ENCODE results near the gene ZMYND19.

DNA sequence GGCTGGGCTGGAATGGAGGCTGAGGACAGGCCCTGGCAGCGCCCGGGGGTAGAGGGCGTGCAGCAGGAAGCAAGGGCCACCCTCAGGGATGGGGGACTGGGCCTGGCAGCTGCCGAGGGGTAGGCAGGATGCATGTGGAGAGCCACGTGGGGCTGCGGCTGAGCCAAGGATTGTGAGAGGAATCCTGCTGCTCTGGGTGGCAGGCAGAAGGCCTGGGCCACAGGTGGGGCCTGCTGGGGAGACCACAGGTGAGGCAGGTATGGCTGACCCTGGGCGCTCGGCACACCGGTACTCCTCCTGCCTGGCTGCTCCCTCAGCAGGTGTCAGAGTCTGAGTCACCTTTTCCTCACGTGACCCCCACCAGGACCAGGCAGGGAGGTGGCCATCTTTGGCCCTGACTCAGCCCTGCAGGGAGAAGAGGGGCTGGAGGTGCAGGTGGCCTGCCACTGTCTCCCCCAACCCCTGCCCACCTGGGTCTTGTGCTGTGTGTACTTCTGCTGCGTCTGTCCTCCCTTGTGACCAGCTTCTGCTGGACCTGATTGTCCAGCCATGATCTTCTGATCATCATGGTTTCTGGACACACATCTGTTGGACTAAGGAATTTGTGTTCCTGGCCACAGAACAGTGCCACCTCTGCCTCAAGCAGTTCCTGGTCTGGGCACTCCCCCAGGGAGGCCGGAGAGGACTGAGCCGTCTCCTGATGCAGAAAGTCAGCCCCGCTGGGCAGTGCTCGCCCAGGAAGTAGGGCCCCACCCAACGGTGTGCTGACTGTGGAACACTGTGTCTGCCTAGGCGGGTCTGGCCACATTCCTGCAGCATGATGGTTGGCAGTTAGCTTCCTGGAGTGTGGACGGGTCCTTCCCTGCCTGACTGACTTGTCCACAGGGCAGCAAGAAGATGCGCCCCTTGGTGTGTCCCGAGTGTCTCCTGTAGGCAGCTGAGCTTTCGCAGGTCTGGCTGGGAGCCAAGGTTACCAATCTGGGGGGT, 21.6 kb upstream of the ZMYND19 start:
- TF ChIP-seq POLR2AphosphoS5 (IDR thresholded peaks at IDR 0.05; ENCODE audit: insufficient read depth, low read depth, low read length): peak; percentile 70
- TF ChIP-seq, protein P1, sequence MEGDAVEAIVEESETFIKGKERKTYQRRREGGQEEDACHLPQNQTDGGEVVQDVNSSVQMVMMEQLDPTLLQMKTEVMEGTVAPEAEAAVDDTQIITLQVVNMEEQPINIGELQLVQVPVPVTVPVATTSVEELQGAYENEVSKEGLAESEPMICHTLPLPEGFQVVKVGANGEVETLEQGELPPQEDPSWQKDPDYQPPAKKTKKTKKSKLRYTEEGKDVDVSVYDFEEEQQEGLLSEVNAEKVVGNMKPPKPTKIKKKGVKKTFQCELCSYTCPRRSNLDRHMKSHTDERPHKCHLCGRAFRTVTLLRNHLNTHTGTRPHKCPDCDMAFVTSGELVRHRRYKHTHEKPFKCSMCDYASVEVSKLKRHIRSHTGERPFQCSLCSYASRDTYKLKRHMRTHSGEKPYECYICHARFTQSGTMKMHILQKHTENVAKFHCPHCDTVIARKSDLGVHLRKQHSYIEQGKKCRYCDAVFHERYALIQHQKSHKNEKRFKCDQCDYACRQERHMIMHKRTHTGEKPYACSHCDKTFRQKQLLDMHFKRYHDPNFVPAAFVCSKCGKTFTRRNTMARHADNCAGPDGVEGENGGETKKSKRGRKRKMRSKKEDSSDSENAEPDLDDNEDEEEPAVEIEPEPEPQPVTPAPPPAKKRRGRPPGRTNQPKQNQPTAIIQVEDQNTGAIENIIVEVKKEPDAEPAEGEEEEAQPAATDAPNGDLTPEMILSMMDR (IDR thresholded peaks at IDR 0.05; ENCODE audit: extremely low read depth in 1 of 2, insufficient read depth in 1 of 2, low read depth in 1 of 2, low read length in 2 of 2): no peak
- no peak for TF ChIP-seq EZH2 (IDR thresholded peaks at IDR 0.05; ENCODE audit: borderline replicate concordance, low read depth, low read length, severe bottlenecking)
- no peak for TF ChIP-seq MYC (IDR thresholded peaks at IDR 0.05; ENCODE audit: low read depth, low read length)
- peak; percentile 34 for TF ChIP-seq POLR2A (IDR thresholded peaks at IDR 0.05; ENCODE audit: low read depth, low read length)
